ENCODE results near the gene KIRREL1.

Gene KIRREL1

GRCh38 chr1:158037008-158037865 lies 43.8 kb downstream of the KIRREL1 start:
- DNase-seq = no peak

GRCh38 chr1:158037866-158038359 lies 44.5 kb downstream of the KIRREL1 start:
- no peak for DNase-seq

- no peak for DNase-seq
These were observed 45.3 kb downstream of the KIRREL1 start for GRCh38 chr1:158038793-158039192.

GRCh38 chr1:158039380-158039779 lies 45.9 kb downstream of the KIRREL1 start:
- DNase-seq = no peak

GRCh38 chr1:158040323-158040722 lies 46.9 kb downstream of the KIRREL1 start:
- DNase-seq = no peak

- no peak for DNase-seq
These were observed 49.8 kb downstream of the KIRREL1 start for GRCh38 chr1:158043232-158043631.

- DNase-seq = no peak
These were observed 52.2 kb downstream of the KIRREL1 start for GRCh38 chr1:158045639-158046038.

GRCh38 chr1:158046715-158047510 lies 53.5 kb downstream of the KIRREL1 start:
- DNase-seq = no peak

GRCh38 chr1:158048371-158049067 lies 55.1 kb downstream of the KIRREL1 start:
- DNase-seq = no peak

- no peak for DNase-seq
These were observed 56.4 kb downstream of the KIRREL1 start for GRCh38 chr1:158049853-158050252.

- DNase-seq = no peak
These were observed 59.8 kb downstream of the KIRREL1 start for GRCh38 chr1:158053276-158053675.

GRCh38 chr1:158054721-158055120 lies 61.3 kb downstream of the KIRREL1 start:
- DNase-seq = no peak

GRCh38 chr1:158055854-158056253 lies 62.4 kb downstream of the KIRREL1 start:
- no peak for DNase-seq

- no peak for DNase-seq
These were observed 63.1 kb downstream of the KIRREL1 start for GRCh38 chr1:158056498-158056897.

GRCh38 chr1:158058237-158058985 lies 65.0 kb downstream of the KIRREL1 start:
- DNase-seq = no peak

GRCh38 chr1:158059984-158060383 lies 66.5 kb downstream of the KIRREL1 start:
- no peak for DNase-seq

- no peak for DNase-seq
These were observed 68.7 kb downstream of the KIRREL1 start for GRCh38 chr1:158062174-158062573.

- DNase-seq = no peak
These were observed 74.2 kb downstream of the KIRREL1 start for GRCh38 chr1:158067662-158068061.

- DNase-seq = no peak
These were observed 75.5 kb downstream of the KIRREL1 start for GRCh38 chr1:158068918-158069317.

GRCh38 chr1:158071138-158071537 lies 77.7 kb downstream of the KIRREL1 start:
- no peak for DNase-seq

- no peak for DNase-seq
These were observed 81.6 kb downstream of the KIRREL1 start for GRCh38 chr1:158075078-158075477.

GRCh38 chr1:158076441-158076840 lies 83.0 kb downstream of the KIRREL1 start:
- no peak for DNase-seq
